CD4-positive, alpha-beta T cell treated with Interleukin-21 for 1 hour (primary cell): ENCODE measurements around the gene PPBP.
"Not testable (repeated sequence)": the region's sequence is repeated elsewhere in the genome, so short reads cannot be mapped to it uniquely, and the experiment has no call there.

Experiments
- DNase-seq: peaks from one replicate; pipeline ENCODE4 v3.0.0-alpha.2; 2020

The PPBP gene

DNA sequence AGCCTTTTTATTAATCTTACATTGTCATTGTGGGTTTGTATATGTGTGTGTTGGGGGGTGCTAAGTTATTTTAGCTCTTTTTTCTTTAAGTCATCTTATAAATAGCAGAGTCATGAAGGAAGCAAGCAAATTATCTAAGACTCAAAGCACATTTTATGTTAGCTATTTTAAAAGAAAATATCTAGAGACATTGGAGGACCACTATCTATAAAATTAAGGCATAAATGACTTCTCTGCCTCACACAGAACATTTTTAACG, 3.7 kb upstream of the PPBP start:
- no peak for DNase-seq

DNA sequence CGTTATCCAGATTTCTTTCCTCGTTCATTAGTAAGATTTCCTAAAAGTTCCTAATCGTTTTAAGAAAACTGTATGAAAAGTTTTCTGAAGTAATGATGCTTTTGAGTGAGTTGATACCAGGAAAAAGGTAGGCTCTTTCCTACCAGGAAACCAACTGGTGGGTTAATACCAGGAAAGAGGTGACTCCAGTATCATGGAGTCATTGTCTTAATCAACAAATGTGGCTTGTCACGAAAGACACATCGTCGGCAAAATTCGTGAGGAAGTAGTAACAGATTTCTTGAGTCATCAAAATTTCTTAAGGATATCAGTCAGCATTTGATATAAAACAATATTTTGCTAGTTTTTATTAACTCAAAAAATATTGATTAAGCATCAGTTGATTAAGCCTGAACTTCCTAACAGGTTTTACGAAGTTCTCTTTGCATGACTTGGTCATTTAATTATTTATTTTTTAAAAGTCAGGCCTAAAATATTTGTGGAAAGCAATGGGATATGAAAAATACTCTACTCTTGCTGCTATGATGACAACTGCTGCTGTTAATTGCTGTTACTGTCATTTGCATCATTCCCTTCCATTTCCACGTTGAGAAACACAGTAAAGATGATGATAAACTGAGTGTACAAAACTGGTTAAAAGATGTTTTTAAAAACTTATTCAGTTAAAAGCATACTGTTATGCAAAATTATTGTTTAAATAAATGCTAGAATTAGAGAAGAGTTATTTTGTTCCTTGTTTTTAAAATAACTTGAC, 3.2 kb upstream of the PPBP start:
- no peak for DNase-seq

DNA sequence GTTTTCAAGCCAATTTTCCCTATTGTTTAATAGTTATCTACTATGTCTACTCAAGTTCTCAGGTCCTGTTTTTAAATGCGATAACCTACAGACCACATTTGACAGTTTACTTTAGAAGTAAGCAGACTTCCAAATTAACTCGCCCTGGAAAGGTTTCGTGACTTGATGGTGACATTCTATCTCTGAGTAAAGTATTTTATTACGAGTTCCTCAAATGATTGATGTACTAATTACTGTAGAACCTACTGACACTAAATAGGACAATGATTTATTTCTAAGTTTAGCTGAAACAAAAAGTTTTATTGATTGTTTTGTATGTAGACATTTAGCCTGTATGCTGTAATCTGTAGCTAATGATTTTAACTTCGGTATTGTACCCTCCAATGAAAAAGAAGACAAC, 1.9 kb upstream of the PPBP start:
- no peak for DNase-seq

DNA sequence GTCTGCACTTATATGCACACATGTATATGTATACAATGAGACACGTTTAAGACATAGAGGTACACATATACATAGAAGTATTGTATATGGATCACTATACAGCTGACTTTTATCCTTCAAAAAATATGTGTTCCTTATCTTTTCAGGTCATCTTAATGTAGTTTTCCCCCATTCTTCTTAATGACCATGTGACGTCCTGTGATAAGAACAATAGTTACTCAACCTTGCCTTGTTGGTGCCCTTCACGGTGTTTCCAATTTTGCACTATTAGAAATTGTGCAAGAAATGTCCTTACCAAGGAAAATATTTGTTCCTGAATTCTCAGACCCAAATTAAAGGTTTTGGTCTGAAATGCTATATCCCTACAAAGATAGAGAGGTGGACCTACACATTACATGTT, 1.0 kb upstream of the PPBP start:
- DNase-seq: no peak

DNA sequence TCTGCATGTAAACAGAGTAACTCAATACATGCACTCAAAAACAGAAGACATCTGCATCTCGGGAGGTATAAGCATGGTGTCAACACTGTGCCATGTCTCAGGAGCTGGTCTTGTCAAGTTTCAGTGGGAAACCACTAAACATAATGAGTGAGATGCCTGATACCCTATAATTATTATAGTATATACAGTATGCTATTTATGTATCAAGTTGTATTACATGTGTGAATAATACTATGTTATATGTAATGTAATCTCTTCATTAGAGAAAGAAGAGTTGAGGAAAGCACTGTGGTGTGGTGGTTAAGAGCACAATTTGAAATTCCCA, 2.5 kb downstream of the PPBP start:
- DNase-seq: no peak

DNA sequence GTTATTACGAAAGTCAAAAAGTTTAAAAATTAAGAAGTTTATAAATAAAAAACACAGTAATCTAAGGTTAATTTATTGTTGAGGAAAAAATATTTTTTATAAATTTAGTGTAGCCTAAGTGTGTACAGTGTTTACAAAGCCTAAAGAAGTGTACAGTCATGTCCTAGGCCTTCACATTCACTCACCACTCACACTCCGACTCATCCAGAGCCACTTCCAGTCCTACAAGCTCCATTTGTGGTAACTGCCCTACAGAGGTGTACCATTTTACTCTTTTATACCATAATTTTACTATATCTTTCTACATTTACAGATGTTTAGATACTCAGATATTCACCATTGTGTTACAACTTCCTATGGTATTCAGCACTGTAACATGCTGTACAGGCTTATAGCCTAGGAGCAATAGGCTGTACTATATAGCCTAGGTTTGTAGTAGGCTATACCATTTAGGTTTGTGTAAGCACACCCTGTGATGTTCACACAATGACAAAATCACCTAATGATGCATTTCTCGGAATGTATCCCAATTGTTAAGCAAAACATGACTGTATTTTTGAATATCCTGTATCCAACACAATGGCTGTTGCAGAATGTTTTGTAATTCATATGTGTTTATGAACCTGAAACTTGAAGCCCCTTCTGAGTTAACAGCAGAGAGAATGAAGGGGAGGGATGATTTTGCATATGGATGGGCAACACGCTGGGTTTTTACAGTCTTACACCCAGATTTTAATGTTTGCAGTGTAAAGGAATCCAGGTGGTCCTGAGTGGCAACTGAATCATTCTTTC, 3.1 kb downstream of the PPBP start:
- no peak for DNase-seq

DNA sequence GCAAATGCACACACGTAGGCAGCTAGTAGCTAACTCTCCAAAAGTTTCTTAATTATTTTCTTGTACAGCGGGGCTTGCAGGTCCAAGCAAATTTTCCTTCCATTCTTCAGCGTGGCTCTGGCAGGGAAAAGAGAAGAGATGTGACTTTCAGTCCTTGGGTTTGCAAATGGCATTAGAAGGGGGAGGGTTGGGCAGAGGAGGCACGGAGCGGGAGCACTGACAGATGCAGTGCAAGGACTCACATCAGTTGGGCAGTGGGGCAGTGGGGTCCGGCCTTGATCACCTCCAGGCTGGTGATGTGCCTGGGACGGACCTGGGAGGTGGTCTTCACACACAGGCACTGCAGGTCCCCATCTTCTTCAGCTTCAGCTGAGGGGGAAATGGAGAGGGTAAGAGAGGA, 6.8 kb downstream of the PPBP start:
- not testable (repeated sequence) for DNase-seq

DNA sequence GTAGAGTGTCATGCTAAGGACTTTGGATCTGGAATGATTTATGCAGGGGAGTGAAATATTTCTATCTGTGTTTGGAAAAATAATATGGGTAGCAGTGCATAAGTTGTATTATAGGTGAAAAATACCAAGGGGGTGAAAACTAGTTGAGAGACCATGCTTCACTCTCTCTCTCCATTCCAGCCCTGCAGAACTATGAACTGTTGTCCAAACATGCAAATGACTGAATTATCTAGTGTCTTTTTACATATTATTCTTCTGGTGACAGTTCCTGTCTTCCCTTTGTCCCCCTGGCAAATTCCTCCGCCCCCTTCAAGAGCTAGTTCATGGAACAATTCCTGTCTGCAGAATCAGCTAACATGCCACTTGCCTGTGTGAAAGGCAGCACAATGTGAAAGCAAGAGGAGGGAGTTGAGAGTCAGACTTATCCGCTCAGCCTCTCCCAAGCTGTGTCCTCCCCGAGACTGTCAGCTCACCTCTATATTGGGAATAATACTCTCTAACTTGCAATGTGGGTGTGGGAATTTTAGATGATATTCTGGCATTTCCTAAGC, 8.5 kb downstream of the PPBP start:
- DNase-seq: no peak

DNA sequence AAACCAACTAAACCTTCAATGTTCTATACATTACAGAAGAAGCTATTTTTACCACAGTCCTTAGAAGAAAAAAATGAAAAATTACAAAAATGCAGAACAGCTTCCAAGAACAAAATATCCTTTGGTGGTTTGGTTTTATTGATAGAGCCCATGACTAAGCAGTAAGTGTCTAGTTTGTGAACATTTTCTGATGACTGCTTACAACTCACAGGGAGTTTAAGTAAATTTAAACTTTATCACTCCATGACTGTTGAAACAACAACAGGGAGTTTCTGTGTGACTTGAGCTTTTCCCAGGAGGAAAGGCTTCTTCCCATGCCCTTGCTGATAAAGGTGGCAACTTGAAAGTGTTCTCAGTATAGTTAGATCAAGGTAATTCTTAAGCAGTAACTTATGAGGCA, 9.1 kb downstream of the PPBP start:
- DNase-seq: no peak

DNA sequence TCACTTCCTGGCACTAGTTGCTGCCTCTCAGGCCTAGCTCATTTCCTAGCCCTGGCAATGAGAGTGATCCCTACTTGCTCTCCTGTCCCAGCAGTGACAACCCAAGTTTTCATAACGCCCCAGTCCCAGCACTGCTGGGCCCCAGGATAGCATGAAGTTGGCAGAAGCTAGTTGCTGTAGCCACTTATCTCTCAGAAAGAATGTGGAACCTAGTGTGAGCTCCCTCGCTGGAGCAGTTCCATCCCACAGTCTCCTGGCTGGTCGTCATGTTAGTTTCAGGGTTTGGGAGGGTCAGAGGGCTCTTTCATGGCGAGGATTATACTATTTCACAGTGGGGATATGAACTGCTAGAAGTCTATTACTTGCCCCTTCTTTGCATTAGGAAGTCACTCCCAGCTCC, 11.3 kb downstream of the PPBP start:
- no peak for DNase-seq

DNA sequence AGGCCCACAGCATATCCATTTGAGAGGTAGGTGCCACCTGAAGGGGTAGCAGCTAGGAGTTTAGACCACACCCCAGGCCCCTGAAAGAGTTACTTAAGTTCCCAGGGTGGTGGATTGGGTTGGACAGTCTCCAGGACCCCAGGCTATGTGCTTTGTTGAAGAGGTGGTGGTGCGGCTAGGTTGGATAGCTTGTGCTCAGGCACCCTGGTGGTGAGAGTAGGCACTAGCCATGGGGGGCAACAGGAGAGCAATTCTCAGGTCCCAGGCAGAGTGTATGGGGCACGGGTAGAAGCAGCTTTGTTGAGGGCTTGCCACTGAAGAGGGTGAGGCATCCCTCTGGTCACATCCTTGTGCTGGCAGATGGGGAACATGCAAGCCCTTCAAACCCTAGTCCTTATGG, 11.8 kb downstream of the PPBP start:
- no peak for DNase-seq

DNA sequence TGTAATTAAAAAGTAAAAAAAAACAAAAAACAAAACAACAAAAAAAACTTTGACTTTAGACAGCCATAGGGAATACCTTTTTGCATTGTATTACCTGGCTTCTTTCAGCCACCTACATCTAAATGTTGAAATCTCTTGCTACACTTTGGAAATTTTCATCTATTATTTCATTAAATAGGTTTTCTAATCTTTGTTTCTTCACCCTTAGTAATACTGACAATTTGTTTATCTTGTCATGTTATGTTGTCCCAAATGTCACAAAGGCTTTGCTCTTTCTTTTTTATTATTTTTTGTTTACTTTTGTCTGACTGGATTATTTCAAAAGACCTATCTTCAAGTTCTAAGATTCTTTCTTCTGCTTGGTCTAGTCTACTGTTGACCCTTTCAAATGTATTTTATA, 13.6 kb downstream of the PPBP start:
- DNase-seq: no peak

DNA sequence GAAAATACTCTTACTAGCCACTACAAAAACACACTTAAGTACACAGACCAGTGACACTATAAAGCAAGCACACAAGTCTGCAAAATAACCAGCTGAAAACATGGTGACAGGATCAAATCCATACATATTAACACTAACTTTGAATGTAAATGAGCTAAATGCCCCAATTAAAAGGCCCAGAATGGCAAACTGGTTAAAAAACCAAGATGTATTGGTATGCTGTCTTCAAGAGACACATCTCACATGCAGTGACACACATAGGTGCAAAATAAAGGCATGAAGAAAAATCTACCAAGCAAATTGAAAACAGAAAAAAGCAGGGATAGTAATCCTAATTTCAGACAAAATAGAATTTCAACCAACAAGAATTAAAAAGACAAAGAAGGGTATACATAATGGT, 17.0 kb downstream of the PPBP start:
- DNase-seq: no peak

DNA sequence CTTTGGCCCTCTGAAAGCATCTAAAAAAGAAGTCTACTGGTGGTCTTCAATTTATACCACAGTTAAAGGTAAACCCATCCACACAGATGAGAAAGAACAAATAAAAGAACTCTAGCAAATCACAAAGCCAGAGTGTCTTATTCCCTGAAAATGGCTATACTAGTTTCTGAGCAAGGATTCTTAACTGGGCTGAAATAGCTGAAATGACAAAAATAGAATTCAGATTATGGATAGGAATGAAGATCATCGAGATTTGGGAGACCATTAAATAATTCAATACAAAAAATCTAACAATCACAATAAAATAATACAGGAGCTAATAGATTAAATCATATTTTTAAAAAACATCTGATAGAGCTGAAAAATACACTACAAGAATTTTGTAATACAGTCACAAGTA, 18.0 kb downstream of the PPBP start:
- no peak for DNase-seq

DNA sequence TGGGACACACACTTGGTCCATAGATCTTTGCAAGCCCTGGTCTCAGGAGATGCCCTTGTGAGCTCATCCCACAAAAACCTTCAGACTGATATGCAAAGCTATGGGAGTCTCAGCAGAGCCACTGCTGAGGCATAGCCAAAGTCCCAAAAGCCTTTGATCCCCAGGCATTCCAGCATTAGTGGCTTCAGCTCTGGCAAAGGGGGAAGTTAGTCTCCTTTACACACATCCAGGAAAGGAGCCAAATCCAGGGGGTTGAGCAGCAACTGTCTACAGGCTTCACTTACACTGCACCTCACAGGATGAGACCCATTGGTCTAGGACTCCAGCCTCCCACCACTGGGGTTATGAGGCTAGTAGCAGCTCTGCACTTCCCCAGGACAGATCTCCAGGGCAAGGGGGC, 20.1 kb downstream of the PPBP start:
- no peak for DNase-seq

DNA sequence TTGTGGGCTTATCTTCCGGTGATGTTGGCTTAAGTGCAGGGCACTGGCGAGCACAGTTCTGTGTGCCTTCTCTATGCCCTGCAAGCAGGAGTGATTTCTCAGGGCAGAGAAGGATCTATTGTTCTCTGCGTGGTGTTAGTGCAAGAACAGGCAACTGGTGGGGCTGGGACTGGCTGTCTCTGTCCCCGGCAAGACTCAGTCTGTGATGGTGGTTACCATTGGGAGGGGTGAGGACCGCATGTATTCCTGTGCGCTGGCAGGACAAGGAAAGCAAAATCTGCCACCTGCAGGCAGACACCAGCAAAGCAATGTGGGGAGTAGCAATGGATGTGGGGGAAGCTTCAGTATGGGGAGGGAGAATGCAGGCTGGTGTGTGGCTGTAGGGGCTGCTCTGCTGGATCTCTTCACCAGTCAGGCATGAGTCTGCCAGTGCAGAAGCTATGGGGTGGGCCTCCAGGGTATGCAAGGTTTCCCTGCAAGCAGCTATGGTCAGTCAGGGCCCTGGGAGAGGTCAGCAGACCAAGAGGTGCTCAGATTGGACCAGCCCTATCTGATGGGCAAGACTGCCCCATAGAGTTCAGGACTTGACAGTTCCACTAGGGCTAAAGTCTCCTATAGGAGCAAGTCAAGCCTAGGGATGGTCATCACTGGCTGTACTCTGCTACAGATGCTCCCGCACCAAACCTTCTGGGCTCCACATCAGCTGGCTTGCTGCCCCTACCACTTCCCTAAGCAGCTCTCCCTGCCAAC, 23.0 kb downstream of the PPBP start:
- no peak for DNase-seq

DNA sequence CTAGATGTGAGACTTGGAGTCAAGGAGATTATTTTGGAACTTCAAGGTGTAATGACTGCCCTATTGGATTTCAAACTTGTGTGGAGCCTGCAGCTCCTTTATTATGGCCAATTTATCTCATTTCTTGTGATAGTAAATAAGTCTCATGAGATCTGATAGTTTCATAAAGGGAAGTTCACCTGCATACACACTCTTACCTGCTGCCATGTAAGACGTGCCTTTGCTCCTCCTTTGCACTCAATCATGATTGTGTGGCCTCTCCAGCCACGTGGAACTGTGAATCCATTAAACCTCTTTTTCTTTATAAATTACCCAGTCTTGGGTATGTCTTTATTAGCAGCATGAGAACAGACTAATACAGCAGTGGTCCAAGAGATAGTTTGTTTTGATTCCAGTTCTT, 25.3 kb downstream of the PPBP start:
- no peak for DNase-seq

DNA sequence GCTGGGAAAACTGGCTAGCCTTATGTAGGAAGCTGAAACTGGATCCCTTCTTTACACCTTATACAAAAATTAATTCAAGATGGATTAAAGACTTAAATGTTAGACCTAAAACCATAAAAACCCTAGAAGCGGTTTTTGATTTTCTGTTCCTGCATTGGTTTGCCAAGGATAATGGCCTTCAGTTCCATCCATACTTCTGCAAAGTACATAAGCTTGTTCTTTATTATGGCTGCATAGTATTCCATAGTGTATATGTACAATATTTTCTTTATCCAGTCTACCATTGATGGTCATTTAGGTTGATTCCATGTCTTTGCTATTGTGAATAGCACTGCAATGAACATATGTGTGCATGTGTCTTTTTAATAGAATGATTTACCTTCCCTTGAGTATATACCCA, 28.9 kb downstream of the PPBP start:
- not testable (repeated sequence) for DNase-seq

DNA sequence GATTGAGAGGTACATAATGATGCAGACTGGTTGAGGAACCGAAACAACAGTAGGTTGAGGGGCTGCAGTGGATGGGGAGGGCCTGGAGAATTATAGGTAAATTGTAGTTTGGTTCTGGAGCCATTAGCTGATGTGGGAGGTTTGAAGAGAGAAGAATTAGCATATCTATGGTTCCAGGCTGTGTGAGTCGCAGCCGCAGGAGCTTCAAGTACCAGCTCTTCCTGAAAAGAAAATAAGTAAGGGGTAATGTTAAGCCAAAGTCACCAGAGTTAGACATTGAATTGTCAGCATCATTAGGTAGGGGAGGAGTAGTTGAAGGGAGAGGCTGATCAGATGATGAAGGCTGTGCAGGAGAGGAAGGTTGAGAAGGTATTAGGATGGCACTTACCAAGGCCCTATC, 35.6 kb downstream of the PPBP start:
- no peak for DNase-seq

DNA sequence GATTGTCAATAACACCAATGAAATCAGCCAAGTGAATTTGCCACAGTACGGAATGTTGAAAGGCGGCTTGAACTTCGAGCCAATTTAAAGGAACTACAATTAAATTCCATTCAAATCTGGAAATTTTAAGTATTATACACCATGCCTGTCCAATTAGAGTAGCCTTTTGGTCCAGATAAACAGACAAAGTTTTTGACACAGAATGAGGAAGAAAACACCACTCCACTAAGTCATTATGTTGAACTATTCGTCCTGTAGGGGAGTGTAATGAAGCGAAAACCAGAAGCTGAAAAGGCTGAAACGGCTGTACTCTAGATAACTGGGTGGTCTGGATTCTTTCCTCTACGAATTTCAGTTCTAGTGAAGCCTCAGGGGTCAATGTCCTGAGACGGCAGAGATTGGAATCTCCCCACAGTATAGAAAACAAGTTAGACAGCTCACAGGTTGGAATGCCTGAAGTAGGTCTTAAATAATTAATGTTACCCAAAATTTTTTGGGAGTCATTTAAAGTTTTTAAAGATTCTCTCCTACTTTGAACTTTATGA, 37.5 kb downstream of the PPBP start:
- DNase-seq: not testable (repeated sequence)

DNA sequence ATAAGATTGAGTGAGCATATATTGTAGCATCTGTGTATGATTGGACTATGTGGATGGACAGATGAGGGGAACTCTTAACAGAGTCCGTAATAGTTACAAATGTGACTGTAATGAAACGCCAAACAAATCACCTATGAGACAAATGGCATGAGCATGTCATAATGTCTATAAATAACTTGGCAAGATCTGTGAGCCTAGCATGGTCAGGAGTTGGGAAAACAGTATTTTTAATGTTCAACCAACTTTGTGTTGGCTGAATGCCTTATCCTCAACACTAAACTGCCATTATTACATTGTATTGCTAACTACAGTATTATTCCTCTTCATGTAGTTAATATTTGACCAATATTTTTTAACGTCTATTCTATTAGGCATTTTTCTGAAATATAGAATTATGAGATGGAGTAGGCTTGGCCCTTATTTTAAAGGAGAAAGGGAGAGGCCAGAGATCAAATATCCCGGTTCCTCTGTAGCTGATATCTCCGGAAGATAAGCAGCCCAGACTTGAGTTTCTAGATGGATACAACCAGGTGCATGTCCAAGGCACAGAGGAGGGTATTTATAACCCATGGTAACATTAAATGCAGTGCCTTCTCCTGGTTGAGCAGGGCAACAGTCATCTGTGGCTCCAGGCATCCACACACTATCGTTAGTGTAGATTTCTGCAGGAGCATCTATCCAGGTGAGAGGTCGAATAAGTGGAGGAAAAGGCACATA, 38.8 kb downstream of the PPBP start:
- no peak for DNase-seq

DNA sequence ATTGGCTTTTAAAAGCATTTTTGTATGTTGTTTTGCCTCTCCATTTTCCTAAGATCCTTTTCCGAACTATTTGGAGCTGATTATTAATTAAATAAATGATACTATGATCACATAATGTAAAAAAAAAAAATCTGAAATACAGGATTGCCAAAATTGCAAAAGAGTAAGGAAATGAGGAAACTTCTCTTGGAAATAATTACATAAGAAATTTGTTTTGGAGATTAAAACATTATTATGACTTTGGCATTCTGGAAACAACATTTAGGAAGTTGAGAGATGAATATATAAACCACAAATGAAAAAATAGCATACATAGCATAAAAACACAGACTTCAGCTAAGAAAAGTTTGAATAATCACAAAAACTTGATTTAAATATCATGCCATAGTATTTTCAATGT, 39.7 kb downstream of the PPBP start:
- no peak for DNase-seq
